H9 (cell line): Measurements from ENCODE around the gene MX2. TPM values are rescaled to one million over a fixed set of nuclear protein-coding genes. Genes with fewer than 3 reads are reported as not detected.

Experiments used
- DNase-seq: peaks from one replicate; pipeline ENCODE4 v3.0.0-alpha.2; 2017
- H2AFZ ChIP-seq: one replicate; pipeline ENCODE4 v1.6.1; 2013; ENCODE audit warnings: mild to moderate bottlenecking, low read length, control low read depth, moderate library complexity
- H2AK5ac ChIP-seq: 2 replicates; pipeline ENCODE4 v1.6.1; 2013; ENCODE audit warnings: low read length, control low read depth, mixed read lengths; ENCODE audit not compliant: insufficient read length
- H2BK120ac ChIP-seq: one replicate; pipeline ENCODE4 v1.6.1; 2013; ENCODE audit warnings: low read depth, mild to moderate bottlenecking, low read length, control low read depth, inconsistent platforms; ENCODE audit not compliant: poor library complexity, severe bottlenecking
- H2BK12ac ChIP-seq: 2 replicates; pipeline ENCODE4 v1.6.1; 2013; ENCODE audit warnings: low read length, control low read depth, mixed read lengths, low read depth; ENCODE audit not compliant: insufficient read length
- H2BK15ac ChIP-seq: 2 replicates; pipeline ENCODE4 v1.6.1; 2013; ENCODE audit warnings: low read depth, low read length, control low read depth
- H2BK20ac ChIP-seq: one replicate; pipeline ENCODE4 v1.6.1; 2013; ENCODE audit warnings: low read depth, mild to moderate bottlenecking, low read length, control low read depth, inconsistent platforms; ENCODE audit not compliant: poor library complexity, severe bottlenecking
- H2BK5ac ChIP-seq: 2 replicates; pipeline ENCODE4 v1.6.1; 2013; ENCODE audit warnings: low read length, control low read depth, mixed read lengths; ENCODE audit not compliant: insufficient read length
- H3K14ac ChIP-seq: 2 replicates; pipeline ENCODE4 v1.6.1; 2013; ENCODE audit warnings: low read length, control low read depth; ENCODE audit not compliant: insufficient read depth
- H3K18ac ChIP-seq: 2 replicates; pipeline ENCODE4 v1.6.1; 2013; ENCODE audit warnings: low read depth, mild to moderate bottlenecking, mixed read lengths, low read length, control low read depth; ENCODE audit not compliant: insufficient read length
- H3K23ac ChIP-seq: 2 replicates; pipeline ENCODE4 v1.6.1; 2013; ENCODE audit warnings: low read length, control low read depth, mixed read lengths, low read depth; ENCODE audit not compliant: insufficient read length
- H3K23me2 ChIP-seq: 2 replicates; pipeline ENCODE4 v1.6.1; 2013; ENCODE audit warnings: low read depth, mild to moderate bottlenecking, mixed read lengths, low read length, control low read depth; ENCODE audit not compliant: insufficient read length, poor library complexity, severe bottlenecking
- H3K27ac ChIP-seq: 2 replicates; pipeline ENCODE4 v1.5.1; 2013; ENCODE audit warnings: low read length, control low read depth, mixed read lengths, low read depth; ENCODE audit not compliant: insufficient read length
- H3K27me3 ChIP-seq: 2 replicates; pipeline ENCODE4 v1.6.1; 2013; ENCODE audit warnings: low read length, control low read depth, inconsistent platforms; ENCODE audit not compliant: insufficient read depth
- H3K4ac ChIP-seq: 2 replicates; pipeline ENCODE4 v1.6.1; 2013; ENCODE audit warnings: low read depth, mild to moderate bottlenecking, control low read depth, inconsistent platforms, low read length, moderate library complexity
- H3K4me1 ChIP-seq: 2 replicates; pipeline ENCODE4 v1.6.1; 2013; ENCODE audit warnings: low read length, control low read depth, inconsistent platforms; ENCODE audit not compliant: insufficient read depth
- H3K4me2 ChIP-seq: 2 replicates; pipeline ENCODE4 v1.6.1; 2013; ENCODE audit warnings: low read length, control low read depth, mixed read lengths; ENCODE audit not compliant: insufficient read length, insufficient read depth
- H3K56ac ChIP-seq: 2 replicates; pipeline ENCODE4 v1.6.1; 2013; ENCODE audit warnings: low read depth, mild to moderate bottlenecking, mixed read lengths, low read length, control low read depth; ENCODE audit not compliant: insufficient read length
- H3K79me1 ChIP-seq: 2 replicates; pipeline ENCODE4 v1.6.1; 2013; ENCODE audit warnings: low read depth, mild to moderate bottlenecking, moderate library complexity, low read length, control low read depth, inconsistent platforms; ENCODE audit not compliant: insufficient read depth, poor library complexity, severe bottlenecking
- H3K79me2 ChIP-seq: 2 replicates; pipeline ENCODE4 v1.6.1; 2013; ENCODE audit warnings: low read length, control low read depth, inconsistent platforms; ENCODE audit not compliant: insufficient read depth
- H3K9ac ChIP-seq: 2 replicates; pipeline ENCODE4 v1.6.1; 2013; ENCODE audit warnings: low read length, control low read depth, mixed read lengths; ENCODE audit not compliant: insufficient read length; ENCODE audit errors: extremely low read depth
- H3K9me3 ChIP-seq: one replicate; pipeline ENCODE4 v1.6.1; 2013; ENCODE audit warnings: low read depth, low read length, inconsistent platforms; ENCODE audit not compliant: control insufficient read depth
- H3T11ph ChIP-seq: one replicate; pipeline ENCODE4 v1.6.1; 2013; ENCODE audit warnings: mild to moderate bottlenecking, low read length, control low read depth, inconsistent platforms
- H4K20me1 ChIP-seq: one replicate; pipeline ENCODE4 v1.6.1; 2013; ENCODE audit not compliant: control insufficient read depth, insufficient read length, insufficient read depth
- H4K5ac ChIP-seq: 2 replicates; pipeline ENCODE4 v1.6.1; 2013; ENCODE audit warnings: low read depth, mild to moderate bottlenecking, mixed read lengths, low read length, control low read depth; ENCODE audit not compliant: insufficient read length
- H4K8ac ChIP-seq: replicated peaks from 2 replicates; pipeline ENCODE4 v1.6.1; 2013; ENCODE audit warnings: low read length, control low read depth, mixed read lengths, low read depth; ENCODE audit not compliant: insufficient read length
- H4K91ac ChIP-seq: 2 replicates; pipeline ENCODE4 v1.6.1; 2013; ENCODE audit warnings: low read depth, mild to moderate bottlenecking, moderate library complexity, mixed read lengths, low read length, control low read depth; ENCODE audit not compliant: insufficient read length
- H3K27ac Mint-ChIP-seq, 3 experiments: 2 replicates in 2 of 3; 3 replicates in 1 of 3; pipeline ENCODE4 v1.8.0; 2020 to 2021; ENCODE audit warnings: mixed read lengths in 3 of 3, mild to moderate bottlenecking in 1 of 3, moderate library complexity in 1 of 3
- H3K27me3 Mint-ChIP-seq: 2 replicates; pipeline ENCODE4 v1.8.0; 2021; ENCODE audit warnings: low read depth, mild to moderate bottlenecking, moderate library complexity, mixed read lengths
- H3K36me3 Mint-ChIP-seq, 3 experiments: 2 replicates in 2 of 3; 3 replicates in 1 of 3; pipeline ENCODE4 v1.8.0; 2020 to 2021; ENCODE audit warnings: low read depth in 3 of 3, mixed read lengths in 3 of 3; ENCODE audit not compliant: insufficient read depth in 1 of 3
- H3K4me1 Mint-ChIP-seq, 2 experiments: 2 replicates each; pipeline ENCODE4 v1.8.0; 2020; ENCODE audit warnings: mixed read lengths in 2 of 2
- H3K4me3 Mint-ChIP-seq, 2 experiments: 2 replicates in 1 of 2; 3 replicates in 1 of 2; pipeline ENCODE4 v1.8.0; 2020 to 2021; ENCODE audit warnings: mild to moderate bottlenecking in 2 of 2, mixed read lengths in 2 of 2, moderate library complexity in 1 of 2
- H3K9me3 Mint-ChIP-seq, 2 experiments: 2 replicates in 1 of 2; 3 replicates in 1 of 2; pipeline ENCODE4 v1.8.0; 2020; ENCODE audit warnings: mild to moderate bottlenecking in 2 of 2, mixed read lengths in 2 of 2, moderate library complexity in 1 of 2
- CTCF ChIP-seq: fragments of 200-600 bp; sonication (generic); conservative IDR thresholded peaks from 3 replicates; pipeline ENCODE4 v1.8.0; 2021; ENCODE audit warnings: antibody characterized with exemption, mild to moderate bottlenecking
- WGBS: extraction: QIAGEN DNeasy Blood & Tissue Kit; methylation state at CpG from one replicate; pipeline ENCODE4 v1.1.7; 2013; ENCODE audit warnings: missing lambda C conversion rate, low lambda C conversion rate, mixed read lengths; ENCODE audit not compliant: insufficient read length; ENCODE audit errors: extremely low coverage; 5-methylcytosine and 5-hydroxymethylcytosine counted together
- total RNA-seq: library from RNA; stranded (reverse); gene quantifications from 2 replicates; pipeline ENCODE4 v1.2.1, GENCODE V29; 2021

MX2 gene
- total RNA-seq, 1 experiment from 2014 or later = 1.8 TPM

- Histone ChIP-seq H3K9me3 (no peaks in the 10 kb centered on the region), H3K4ac (no peak overlapping the region), H2BK15ac (no peak overlapping the region), H2BK12ac (no peak overlapping the region), H2BK20ac (no peak overlapping the region), H4K20me1 (no peaks in the 10 kb centered on the region), H3K14ac (no peak overlapping the region), H2AK5ac (no peak overlapping the region), H3K23me2 (no peaks in the 10 kb centered on the region), H3T11ph (no peak overlapping the region), H3K23ac (no peak overlapping the region), H3K18ac (no peak overlapping the region), H4K8ac (no peak overlapping the region), H3K27ac (no peak overlapping the region), H3K79me1 (no peaks in the 10 kb centered on the region), H3K79me2 (no peaks in the 10 kb centered on the region), H3K9ac (no peak overlapping the region), H3K4me2 (no peak overlapping the region), H2BK5ac (no peak overlapping the region), H3K27me3 (no peaks in the 10 kb centered on the region), H4K91ac (no peak overlapping the region), H3K4me1 (peaks cover 5% of the 10 kb centered on the region; the same call in 1 of the 2 replicates), H2BK120ac (no peak overlapping the region), H4K5ac (no peak overlapping the region), H2AFZ (no peak overlapping the region), H3K56ac (no peak overlapping the region)
- WGBS = no CpG with 5 or more reads among the region's 11 CpGs
- no peak overlapping the region for H3K27ac Mint-ChIP-seq
- no peak for TF ChIP-seq CTCF
- no peaks in the 10 kb centered on the region; the same call in 1 of the 2 replicates for H3K27me3 Mint-ChIP-seq
- peaks cover 24% of the 10 kb centered on the region in 2 experiments for H3K4me1 Mint-ChIP-seq
- H3K4me3 Mint-ChIP-seq = no peak overlapping the region
- peaks cover 8 to 31% (median 12%) of the 10 kb centered on the region in 3 experiments for H3K36me3 Mint-ChIP-seq
- DNase-seq = no peak
- peaks cover 5 to 6% of the 10 kb centered on the region in 2 experiments; a peak in 3 of 5 replicates for H3K9me3 Mint-ChIP-seq
These were observed 73.9 kb downstream of the MX2 start for GRCh38 chr21:41435706-41436105.
